Lower leg skin (tissue), 3 donors: Measurements from ENCODE around the gene PDK4.

Experiments used
- CTCF ChIP-seq, 3 donors: fragments of 450-650 bp; IDR thresholded peaks; one replicate each; pipeline ENCODE4 v1.5.1; 2016; ENCODE audit warnings: antibody characterized with exemption in 3 of 3, mild to moderate bottlenecking in 3 of 3, moderate library complexity in 2 of 3
- POLR2A ChIP-seq, 2 donors: fragments of 450-650 bp; IDR thresholded peaks; one replicate each; pipeline ENCODE4 v1.6.1; 2016 to 2017; ENCODE audit warnings: antibody characterized with exemption in 2 of 2, mild to moderate bottlenecking in 1 of 2, moderate library complexity in 1 of 2

GRCh38 chr7:95585426-95585789 lies 10.9 kb downstream of the PDK4 start:
- TF ChIP-seq CTCF (IDR thresholded peaks at IDR 0.05) = no peak
- TF ChIP-seq POLR2A (IDR thresholded peaks at IDR 0.05) = no peak
